Measurements from ENCODE around the gene HYLS1. TPM values are rescaled to one million over a fixed set of nuclear protein-coding genes. Genes with fewer than 3 reads are reported as not detected.
A peak's percentile ranks its signal among the peaks of the same experiment; 100 is the strongest.

Gene HYLS1
- total RNA-seq, 1 experiment from 2014 or later = 16.7 TPM

- no peaks in the 10 kb centered on the region for H3K9me3 ChIP-seq (ENCODE audit: insufficient read depth, low read depth)
- H3K4me3 ChIP-seq = no peak overlapping the region
- peaks cover 10% of the 10 kb centered on the region for H3F3A ChIP-seq (ENCODE audit: insufficient read depth, low read depth)
- peaks cover 22% of the 10 kb centered on the region for H3K4me1 ChIP-seq (replicated peaks; ENCODE audit: insufficient read depth)
- H3K36me3 ChIP-seq (ENCODE audit: low read depth) = peaks cover 11% of the 10 kb centered on the region
- no TSS peak for BruUV-seq (replicated peaks)
- peaks cover 57% of the 10 kb centered on the region for H3K79me2 ChIP-seq (ENCODE audit: low read depth)
- H3K4me2 ChIP-seq = no peak overlapping the region
- intact Hi-C loops (cut with micrococcal nuclease; ENCODE audit: unreplicated experiment) = no loop called here
- no peaks in the 10 kb centered on the region; the same call in 1 of the 2 replicates for H4K20me1 ChIP-seq (ENCODE audit: insufficient read depth)
- H2AFZ ChIP-seq = no peak overlapping the region
- H3K27ac ChIP-seq = no peak overlapping the region
- ChIA-PET CTCF (no interaction called here), POLR2A (ENCODE audit: unreplicated experiment) (interaction anchor here (0.6 to 0.7 kb wide), 2 partner anchors 268 to 814 kb away, joined by 3 to 4 read pairs; no protein-coding TSS in a partner anchor)
- DNase-seq = no peak
- TF ChIP-seq CTCF (conservative IDR thresholded peaks at IDR 0.05) = no peak
- TF ChIP-seq EZH2 (IDR thresholded peaks at IDR 0.05; ENCODE audit: low read depth) = no peak
- H3K9me2 ChIP-seq (ENCODE audit: insufficient read depth) = no peaks in the 10 kb centered on the region
- H3K27me3 ChIP-seq (ENCODE audit: insufficient read depth, low read depth) = no peaks in the 10 kb centered on the region
Measured at GRCh38 chr11:125892994-125893393, 5.5 kb downstream of the HYLS1 start.

GRCh38 chr11:125901872-125902271 is 14.4 kb downstream of the HYLS1 start:
- ChIA-PET CTCF (no interaction called here), POLR2A (ENCODE audit: unreplicated experiment) (no interaction called here)
- H2AFZ ChIP-seq = no peak overlapping the region
- no TSS peak for BruUV-seq (replicated peaks)
- no peaks in the 10 kb centered on the region for H3K4me1 ChIP-seq (replicated peaks; ENCODE audit: insufficient read depth)
- intact Hi-C loops (cut with micrococcal nuclease; ENCODE audit: unreplicated experiment) = no loop called here
- H3K27me3 ChIP-seq (ENCODE audit: insufficient read depth, low read depth) = peaks cover 22% of the 10 kb centered on the region
- H3K79me2 ChIP-seq (ENCODE audit: low read depth) = peaks cover 15% of the 10 kb centered on the region
- TF ChIP-seq CTCF (conservative IDR thresholded peaks at IDR 0.05) = no peak
- no peak overlapping the region; the same call in 1 of the 2 replicates for H3K4me3 ChIP-seq
- peaks cover 10% of the 10 kb centered on the region for H3F3A ChIP-seq (ENCODE audit: insufficient read depth, low read depth)
- no peaks in the 10 kb centered on the region for H3K9me2 ChIP-seq (ENCODE audit: insufficient read depth)
- no peaks in the 10 kb centered on the region for H3K9me3 ChIP-seq (ENCODE audit: insufficient read depth, low read depth)
- peak overlapping the region; percentile 81 for H3K4me2 ChIP-seq
- no peak for DNase-seq
- no peaks in the 10 kb centered on the region; the same call in 1 of the 2 replicates for H3K36me3 ChIP-seq (ENCODE audit: low read depth)
- H3K27ac ChIP-seq = no peak overlapping the region
- no peaks in the 10 kb centered on the region; the same call in 1 of the 2 replicates for H4K20me1 ChIP-seq (ENCODE audit: insufficient read depth)

GRCh38 chr11:125902277-125902926 is 14.9 kb downstream of the HYLS1 start:
- peak overlapping the region; percentile 100 for H2AFZ ChIP-seq
- TF ChIP-seq CTCF (conservative IDR thresholded peaks at IDR 0.05) = no peak
- TF ChIP-seq EZH2 (IDR thresholded peaks at IDR 0.05; ENCODE audit: low read depth) = no peak
- peaks cover 25% of the 10 kb centered on the region for H3K27me3 ChIP-seq (ENCODE audit: insufficient read depth, low read depth)
- no peak for DNase-seq
- no peaks in the 10 kb centered on the region; the same call in 1 of the 2 replicates for H4K20me1 ChIP-seq (ENCODE audit: insufficient read depth)
- H3K9me3 ChIP-seq (ENCODE audit: insufficient read depth, low read depth) = no peaks in the 10 kb centered on the region
- H3K9me2 ChIP-seq (ENCODE audit: insufficient read depth) = no peaks in the 10 kb centered on the region
- H3F3A ChIP-seq (ENCODE audit: insufficient read depth, low read depth) = peaks cover 10% of the 10 kb centered on the region
- POLR2A ChIA-PET (ENCODE audit: unreplicated experiment) = interaction anchor here (0.7 kb wide), 1 partner anchor 813 kb away, joined by 3 read pairs; no protein-coding TSS in a partner anchor
- intact Hi-C loops (cut with micrococcal nuclease; ENCODE audit: unreplicated experiment) = no loop called here
- no peaks in the 10 kb centered on the region; the same call in 1 of the 2 replicates for H3K36me3 ChIP-seq (ENCODE audit: low read depth)
- H3K4me2 ChIP-seq = peak overlapping the region; percentile 81
- H3K79me2 ChIP-seq (ENCODE audit: low read depth) = peaks cover 15% of the 10 kb centered on the region
- H3K4me3 ChIP-seq = peak overlapping the region; percentile 98
- BruUV-seq (replicated peaks) = no TSS peak
- CTCF ChIA-PET = no interaction called here
- no peak overlapping the region for H3K27ac ChIP-seq
- H3K4me1 ChIP-seq (replicated peaks; ENCODE audit: insufficient read depth) = no peaks in the 10 kb centered on the region
